Breast epithelium (tissue), 3 donors: ENCODE results near the gene PNPLA1.

Source experiments
- CTCF ChIP-seq, 3 donors: fragments of 450-650 bp; IDR thresholded peaks; one replicate each; pipeline ENCODE4 v1.5.1; 2016 to 2017; ENCODE audit warnings: antibody characterized with exemption in 3 of 3, mild to moderate bottlenecking in 3 of 3, moderate library complexity in 3 of 3
- POLR2A ChIP-seq: fragments of 450-650 bp; IDR thresholded peaks from one replicate; pipeline ENCODE4 v1.6.1; 2016; ENCODE audit warnings: antibody characterized with exemption, mild to moderate bottlenecking, moderate library complexity
- POLR2AphosphoS5 ChIP-seq, 3 donors: sonication (generic); formaldehyde crosslinking; IDR thresholded peaks; one replicate each; pipeline ENCODE4 v1.6.1; 2017; ENCODE audit warnings: antibody characterized with exemption in 3 of 3

GRCh38 chr6:36246506-36247268, 23.2 kb upstream of the PNPLA1 start:
- no peak for TF ChIP-seq CTCF (IDR thresholded peaks at IDR 0.05)
- no peak for TF ChIP-seq POLR2A
- no peak for TF ChIP-seq POLR2AphosphoS5 (IDR thresholded peaks at IDR 0.05)
